OCI-LY7 (cell line): ENCODE results near the gene CST4.
"Not testable (repeated sequence)": the region's sequence is repeated elsewhere in the genome, so short reads cannot be mapped to it uniquely, and the experiment has no call there.

Experiments
- EZH2phosphoT487 ChIP-seq: fragments of 200-600 bp; sonication (generic); IDR thresholded peaks from 2 replicates; pipeline ENCODE4 v1.6.1; 2018; ENCODE audit warnings: low read depth, borderline replicate concordance, mild to moderate bottlenecking, mixed run types, antibody characterized with exemption, low read length, moderate library complexity, mixed read lengths
- TF ChIP-seq, protein P1 (sequence below): fragments of 200-600 bp; sonication (generic); conservative IDR thresholded peaks from 2 replicates; pipeline ENCODE4 v1.5.1; 2014; ENCODE audit warnings: mild to moderate bottlenecking, antibody characterized with exemption, low read length, moderate library complexity, mixed read lengths

DNA sequence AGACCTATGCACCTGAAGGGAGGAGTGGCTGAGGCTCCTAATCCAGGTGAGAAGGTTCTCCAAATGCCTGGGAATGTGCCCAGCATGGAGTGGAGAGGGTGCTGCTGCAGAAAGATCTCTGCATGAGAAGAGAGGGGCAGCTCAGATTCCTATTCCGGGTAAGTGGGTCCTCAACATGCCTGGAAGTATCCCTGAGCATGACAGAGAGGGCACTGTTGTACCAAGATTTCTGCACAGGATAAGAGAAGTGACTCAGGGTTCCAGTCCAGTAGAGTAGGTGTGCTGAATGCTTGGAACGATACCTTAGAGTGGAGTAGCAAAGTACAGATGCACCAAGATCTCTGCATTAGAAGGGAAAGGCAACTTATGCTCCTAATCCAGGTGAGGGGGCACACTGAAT, 46.1 kb upstream of the CST4 start:
- TF ChIP-seq, protein P1, sequence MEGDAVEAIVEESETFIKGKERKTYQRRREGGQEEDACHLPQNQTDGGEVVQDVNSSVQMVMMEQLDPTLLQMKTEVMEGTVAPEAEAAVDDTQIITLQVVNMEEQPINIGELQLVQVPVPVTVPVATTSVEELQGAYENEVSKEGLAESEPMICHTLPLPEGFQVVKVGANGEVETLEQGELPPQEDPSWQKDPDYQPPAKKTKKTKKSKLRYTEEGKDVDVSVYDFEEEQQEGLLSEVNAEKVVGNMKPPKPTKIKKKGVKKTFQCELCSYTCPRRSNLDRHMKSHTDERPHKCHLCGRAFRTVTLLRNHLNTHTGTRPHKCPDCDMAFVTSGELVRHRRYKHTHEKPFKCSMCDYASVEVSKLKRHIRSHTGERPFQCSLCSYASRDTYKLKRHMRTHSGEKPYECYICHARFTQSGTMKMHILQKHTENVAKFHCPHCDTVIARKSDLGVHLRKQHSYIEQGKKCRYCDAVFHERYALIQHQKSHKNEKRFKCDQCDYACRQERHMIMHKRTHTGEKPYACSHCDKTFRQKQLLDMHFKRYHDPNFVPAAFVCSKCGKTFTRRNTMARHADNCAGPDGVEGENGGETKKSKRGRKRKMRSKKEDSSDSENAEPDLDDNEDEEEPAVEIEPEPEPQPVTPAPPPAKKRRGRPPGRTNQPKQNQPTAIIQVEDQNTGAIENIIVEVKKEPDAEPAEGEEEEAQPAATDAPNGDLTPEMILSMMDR = not testable (repeated sequence)
- not testable (repeated sequence) for TF ChIP-seq EZH2phosphoT487
